Tibial nerve (tissue), 4 donors: ENCODE data around the gene YEATS4. TPM values are rescaled to one million over a fixed set of nuclear protein-coding genes. Genes with fewer than 3 reads are reported as not detected.

Experiments used
- DNase-seq, 2 donors: peaks; one replicate each; pipeline ENCODE4 v3.0.0-alpha.2; 2019; ENCODE audit warnings: low spot score in 2 of 2
- H3K27ac ChIP-seq, 4 donors: fragments of 200-600 bp; sonication (generic) in 3 of 4; one replicate each; pipeline ENCODE4 v1.5.1; 2017 to 2019; ENCODE audit warnings: mild to moderate bottlenecking in 1 of 4
- H3K27me3 ChIP-seq, 2 donors: fragments of 200-600 bp; sonication (generic) in 1 of 2; one replicate each; pipeline versions ENCODE4 v1.5.1 to v1.6.0; 2017 to 2019
- H3K36me3 ChIP-seq, 3 donors: fragments of 200-600 bp; sonication (generic); one replicate each; pipeline ENCODE4 v1.5.1; 2018 to 2019
- H3K4me1 ChIP-seq, 4 donors: fragments of 200-600 bp; sonication (generic) in 3 of 4; one replicate each; pipeline ENCODE4 v1.5.1; 2017 to 2019
- H3K4me3 ChIP-seq, 4 donors: fragments of 200-600 bp; sonication (generic) in 3 of 4; one replicate each; pipeline ENCODE4 v1.5.1; 2017 to 2019; ENCODE audit warnings: mild to moderate bottlenecking in 1 of 4, moderate library complexity in 1 of 4
- H3K9me3 ChIP-seq, 4 donors: fragments of 200-600 bp; sonication (generic) in 3 of 4; one replicate each; pipeline ENCODE4 v1.5.1; 2017 to 2019
- EP300 ChIP-seq, 2 donors: sonication (generic); formaldehyde crosslinking; IDR thresholded peaks; one replicate each; pipeline ENCODE4 v1.6.1; 2017; ENCODE audit warnings: antibody characterized with exemption in 2 of 2, mild to moderate bottlenecking in 1 of 2
- POLR2A ChIP-seq, 2 donors: fragments of 450-650 bp; IDR thresholded peaks; one replicate each; pipeline ENCODE4 v1.6.1; 2017; ENCODE audit warnings: antibody characterized with exemption in 2 of 2, mild to moderate bottlenecking in 2 of 2, moderate library complexity in 2 of 2
- WGBS, 2 donors: methylation state at CpG; one replicate each; pipeline ENCODE4 v1.1.5; 2018; 5-methylcytosine and 5-hydroxymethylcytosine counted together
- total RNA-seq, 4 donors: library from RNA; depleted of rRNA; stranded (reverse); fragments of >200 nt; gene quantifications; one replicate each; pipeline ENCODE4 v1.1.0, GENCODE V29; 2016
- TF ChIP-seq, protein P1 (sequence below), 5 experiments: fragments of 200-600 bp in 3 of 5; fragments of 450-650 bp in 2 of 5; sonication (generic) in 3 of 5; IDR thresholded peaks; one replicate each; pipeline ENCODE4 v1.5.1; 2016 to 2019; ENCODE audit warnings: antibody characterized with exemption in 5 of 5, mild to moderate bottlenecking in 3 of 5, moderate library complexity in 2 of 5

The YEATS4 gene
- total RNA-seq, 4 donors from 2014 or later: 18.6 to 66.1 (median 55.0) TPM

DNA sequence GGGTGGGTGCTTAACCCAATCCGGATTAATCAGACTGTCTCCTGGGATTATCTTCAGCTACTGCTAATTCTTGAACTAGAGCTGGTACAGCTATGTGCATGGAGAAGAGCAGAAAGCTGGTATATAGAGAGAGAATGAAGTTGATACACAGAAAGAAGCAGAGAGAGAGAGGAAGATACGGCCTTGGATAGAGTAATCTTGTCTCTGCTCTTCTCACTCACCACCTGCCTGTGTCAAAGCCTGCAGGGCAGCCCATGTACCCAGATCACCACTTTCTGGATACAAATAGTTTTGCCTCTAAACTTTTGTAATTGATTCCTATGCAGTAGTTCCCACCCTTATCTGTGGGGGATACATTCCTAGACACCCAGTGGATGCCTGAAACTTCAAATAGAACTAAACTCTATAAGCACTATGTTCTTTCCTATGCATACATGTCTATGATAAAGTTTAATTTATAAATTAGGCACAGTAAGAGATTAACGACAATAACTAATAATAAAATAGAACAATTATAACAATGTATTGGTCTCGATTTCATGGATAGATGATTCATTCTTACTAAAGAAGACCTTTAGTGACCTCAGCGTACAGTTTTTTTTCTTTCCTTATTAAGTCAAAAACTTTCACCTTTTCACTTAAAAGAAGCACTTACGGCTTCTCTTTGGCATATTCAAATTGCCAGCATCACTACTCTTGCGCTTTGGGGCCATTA, 45.5 kb downstream of the YEATS4 start:
- Histone ChIP-seq H3K9me3 (no peaks in the 10 kb centered on the region), H3K27me3 (no peaks in the 10 kb centered on the region), H3K4me1 (no peaks in the 10 kb centered on the region), H3K36me3 (no peaks in the 10 kb centered on the region), H3K4me3 (no peak overlapping the region), H3K27ac (no peak overlapping the region)
- TF ChIP-seq, protein P1, sequence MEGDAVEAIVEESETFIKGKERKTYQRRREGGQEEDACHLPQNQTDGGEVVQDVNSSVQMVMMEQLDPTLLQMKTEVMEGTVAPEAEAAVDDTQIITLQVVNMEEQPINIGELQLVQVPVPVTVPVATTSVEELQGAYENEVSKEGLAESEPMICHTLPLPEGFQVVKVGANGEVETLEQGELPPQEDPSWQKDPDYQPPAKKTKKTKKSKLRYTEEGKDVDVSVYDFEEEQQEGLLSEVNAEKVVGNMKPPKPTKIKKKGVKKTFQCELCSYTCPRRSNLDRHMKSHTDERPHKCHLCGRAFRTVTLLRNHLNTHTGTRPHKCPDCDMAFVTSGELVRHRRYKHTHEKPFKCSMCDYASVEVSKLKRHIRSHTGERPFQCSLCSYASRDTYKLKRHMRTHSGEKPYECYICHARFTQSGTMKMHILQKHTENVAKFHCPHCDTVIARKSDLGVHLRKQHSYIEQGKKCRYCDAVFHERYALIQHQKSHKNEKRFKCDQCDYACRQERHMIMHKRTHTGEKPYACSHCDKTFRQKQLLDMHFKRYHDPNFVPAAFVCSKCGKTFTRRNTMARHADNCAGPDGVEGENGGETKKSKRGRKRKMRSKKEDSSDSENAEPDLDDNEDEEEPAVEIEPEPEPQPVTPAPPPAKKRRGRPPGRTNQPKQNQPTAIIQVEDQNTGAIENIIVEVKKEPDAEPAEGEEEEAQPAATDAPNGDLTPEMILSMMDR (IDR thresholded peaks at IDR 0.05): no peak
- TF ChIP-seq POLR2A (IDR thresholded peaks at IDR 0.05) (no peak), EP300 (IDR thresholded peaks at IDR 0.05) (no peak)
- WGBS, 2 donors: 73 to 77% methylated on average over 7 of the region's 7 CpGs
- DNase-seq: no peak

DNA sequence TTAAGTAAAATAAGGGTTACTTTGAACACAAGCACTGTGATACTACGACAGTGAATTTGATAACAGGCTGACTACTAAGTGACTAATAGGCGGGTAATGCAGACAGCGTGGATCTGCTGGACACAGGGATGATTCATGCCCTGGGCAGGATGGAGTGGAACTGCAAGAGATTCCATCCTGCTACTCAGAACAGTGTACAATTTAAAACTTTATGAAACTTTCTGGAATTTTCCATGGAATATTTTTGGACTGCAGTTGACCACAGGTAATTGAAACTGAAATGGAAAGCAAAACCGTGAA, 46.0 kb downstream of the YEATS4 start:
- no peak overlapping the region for H3K4me3 ChIP-seq
- 41 to 63% methylated on average over 4 of the region's 4 CpGs for WGBS, 2 donors
- no peak overlapping the region for H3K27ac ChIP-seq

DNA sequence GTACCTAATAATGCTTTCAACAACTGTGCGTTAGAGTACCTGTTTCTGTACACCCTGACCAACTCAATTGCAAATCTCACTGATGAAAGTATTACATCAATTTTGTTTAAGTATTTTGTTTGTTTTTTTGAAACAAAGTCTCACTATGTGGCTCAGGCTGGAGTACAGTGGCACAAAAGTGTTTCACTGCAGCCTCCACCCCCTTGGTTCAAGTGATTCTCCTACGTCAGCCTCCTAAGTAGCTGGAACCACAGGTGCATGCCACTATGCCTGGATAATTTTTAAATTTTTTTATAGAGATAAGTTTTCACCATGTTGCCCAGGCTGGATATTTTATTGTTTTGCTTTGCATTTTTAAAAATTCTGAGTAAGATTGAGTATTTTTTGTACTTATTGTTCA, 46.7 kb downstream of the YEATS4 start:
- H3K27ac ChIP-seq: no peak overlapping the region
- H3K36me3 ChIP-seq: no peaks in the 10 kb centered on the region
- DNase-seq: no peak
- H3K9me3 ChIP-seq: no peaks in the 10 kb centered on the region
- H3K27me3 ChIP-seq: no peaks in the 10 kb centered on the region
- H3K4me3 ChIP-seq: no peak overlapping the region
- WGBS, 2 donors: 92 to 97% methylated on average over 2 of the region's 2 CpGs
- TF ChIP-seq POLR2A (IDR thresholded peaks at IDR 0.05): no peak
- TF ChIP-seq, protein P1 (IDR thresholded peaks at IDR 0.05): no peak
- no peak for TF ChIP-seq EP300 (IDR thresholded peaks at IDR 0.05)
- H3K4me1 ChIP-seq: no peaks in the 10 kb centered on the region

More for the DNA sequence above, 46.0 kb downstream of the YEATS4 start:
- no peaks in the 10 kb centered on the region for H3K36me3 ChIP-seq
- DNase-seq: no peak
- no peaks in the 10 kb centered on the region for H3K4me1 ChIP-seq
- TF ChIP-seq, protein P1 (IDR thresholded peaks at IDR 0.05): no peak
- no peak for TF ChIP-seq POLR2A (IDR thresholded peaks at IDR 0.05)
- H3K9me3 ChIP-seq: no peaks in the 10 kb centered on the region
- no peaks in the 10 kb centered on the region for H3K27me3 ChIP-seq

DNA sequence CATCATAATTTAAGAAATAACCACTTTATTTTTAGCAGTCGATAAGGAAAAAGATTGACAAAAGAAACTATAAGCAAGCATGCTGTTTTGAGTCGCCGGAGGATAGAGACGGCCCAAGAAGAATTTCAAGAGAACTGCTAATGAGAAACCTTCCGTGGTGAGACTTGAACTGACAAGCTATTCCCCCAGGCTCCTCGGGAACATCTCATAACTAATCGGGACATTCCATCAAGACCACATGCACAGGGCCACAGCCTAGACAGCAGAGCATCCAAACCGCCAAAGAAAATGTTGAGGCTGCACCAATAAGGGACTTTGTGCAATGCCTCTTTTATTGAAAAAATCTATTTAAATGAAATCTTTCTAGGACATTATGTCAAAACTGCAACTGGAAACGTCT, 51.0 kb downstream of the YEATS4 start:
- no peak overlapping the region for H3K4me3 ChIP-seq
- no peak overlapping the region for H3K27ac ChIP-seq
- H3K27me3 ChIP-seq: no peaks in the 10 kb centered on the region
- 83 to 88% methylated on average over 9 of the region's 9 CpGs for WGBS, 2 donors
- TF ChIP-seq, protein P1 (IDR thresholded peaks at IDR 0.05): no peak
- TF ChIP-seq POLR2A (IDR thresholded peaks at IDR 0.05) (no peak), EP300 (IDR thresholded peaks at IDR 0.05) (no peak)
- H3K36me3 ChIP-seq: peaks cover 0 to 5% (median 0%) of the 10 kb centered on the region in 3 donors
- no peaks in the 10 kb centered on the region for H3K9me3 ChIP-seq
- DNase-seq: no peak
- peaks cover 0 to 2% (median 0%) of the 10 kb centered on the region in 4 donors for H3K4me1 ChIP-seq

DNA sequence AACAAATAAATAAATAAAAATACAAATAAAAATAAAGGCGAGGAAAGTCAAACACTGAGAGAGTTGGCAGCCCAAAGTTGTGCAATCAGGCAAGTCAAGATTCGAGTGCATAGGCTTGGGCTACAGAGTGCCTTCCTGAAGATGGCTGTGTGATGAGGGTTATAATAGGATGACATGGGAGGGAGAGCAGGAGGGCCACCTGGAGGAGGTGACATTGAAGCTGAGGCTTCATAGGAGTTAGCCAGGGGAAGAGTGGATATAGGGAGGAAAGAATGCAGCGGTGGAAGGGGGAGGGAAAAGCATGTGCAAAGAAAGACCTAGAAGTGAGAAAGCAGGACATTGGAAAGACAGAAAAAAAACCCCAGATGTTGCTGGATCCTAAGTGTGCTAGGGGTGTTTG, 53.1 kb downstream of the YEATS4 start:
- Histone ChIP-seq H3K36me3 (peaks cover 0 to 5% (median 0%) of the 10 kb centered on the region in 3 donors), H3K9me3 (no peaks in the 10 kb centered on the region), H3K4me3 (no peak overlapping the region), H3K27me3 (no peaks in the 10 kb centered on the region), H3K27ac (no peak overlapping the region), H3K4me1 (peaks cover 0 to 11% (median 7%) of the 10 kb centered on the region in 4 donors)
- WGBS, 2 donors: 93 to 94% methylated on average over 3 of the region's 3 CpGs
- no peak for DNase-seq
- TF ChIP-seq POLR2A (IDR thresholded peaks at IDR 0.05): no peak
- TF ChIP-seq, protein P1 (IDR thresholded peaks at IDR 0.05): no peak
- no peak for TF ChIP-seq EP300 (IDR thresholded peaks at IDR 0.05)
